M059J (cell line): Measurements from ENCODE around the gene RPS6KA4. TPM values are rescaled to one million over a fixed set of nuclear protein-coding genes. Genes with fewer than 3 reads are reported as not detected.
"Not testable (repeated sequence)": the region's sequence is repeated elsewhere in the genome, so short reads cannot be mapped to it uniquely, and the experiment has no call there.

Experiments
- DNase-seq: peaks from one replicate; pipeline ENCODE4 v3.0.0-alpha.2; 2012; ENCODE audit warnings: low read depth
- total RNA-seq: library from RNA; depleted of rRNA; stranded (reverse); fragments of >200 nt; shearing (Covaris generic); gene quantifications from 2 replicates; pipeline ENCODE4 v1.2.3, GENCODE V29; 2014

RPS6KA4 gene
- total RNA-seq, 1 experiment from 2014 or later, result 41.8 TPM

- DNase-seq, result peak; percentile 97
Observed at GRCh38 chr11:64385945-64386704, 27.2 kb downstream of the RPS6KA4 start.

GRCh38 chr11:64387916-64388315 is 29.0 kb downstream of the RPS6KA4 start:
- no peak for DNase-seq

- DNase-seq, result no peak
Observed at GRCh38 chr11:64388894-64389293, 29.9 kb downstream of the RPS6KA4 start.

GRCh38 chr11:64389851-64390250 is 30.9 kb downstream of the RPS6KA4 start:
- DNase-seq, result no peak

GRCh38 chr11:64390558-64390957 is 31.6 kb downstream of the RPS6KA4 start:
- DNase-seq, result no peak

GRCh38 chr11:64391839-64392238 is 32.9 kb downstream of the RPS6KA4 start:
- no peak for DNase-seq

- DNase-seq, result no peak
Observed at GRCh38 chr11:64395545-64396078, 36.6 kb downstream of the RPS6KA4 start.

- DNase-seq, result no peak
Observed at GRCh38 chr11:64396079-64396591, 37.2 kb downstream of the RPS6KA4 start.

GRCh38 chr11:64400102-64400501 is 41.1 kb downstream of the RPS6KA4 start:
- DNase-seq, result peak; percentile 20

- DNase-seq, result no peak
Observed at GRCh38 chr11:64400667-64401066, 41.7 kb downstream of the RPS6KA4 start.

- DNase-seq, result no peak
Observed at GRCh38 chr11:64401775-64402174, 42.8 kb downstream of the RPS6KA4 start.

GRCh38 chr11:64403106-64403505 is 44.1 kb downstream of the RPS6KA4 start:
- DNase-seq, result no peak

- no peak for DNase-seq
Observed at GRCh38 chr11:64406221-64406946, 47.4 kb downstream of the RPS6KA4 start.

- no peak for DNase-seq
Observed at GRCh38 chr11:64407221-64407620, 48.3 kb downstream of the RPS6KA4 start.

GRCh38 chr11:64407630-64408029 is 48.7 kb downstream of the RPS6KA4 start:
- no peak for DNase-seq

GRCh38 chr11:64409278-64409677 is 50.3 kb downstream of the RPS6KA4 start:
- no peak for DNase-seq

GRCh38 chr11:64409707-64410403 is 50.9 kb downstream of the RPS6KA4 start:
- DNase-seq, result no peak

- DNase-seq, result no peak
Observed at GRCh38 chr11:64410404-64410734, 51.4 kb downstream of the RPS6KA4 start.

- no peak for DNase-seq
Observed at GRCh38 chr11:64413417-64413816, 54.5 kb downstream of the RPS6KA4 start.

- DNase-seq, result no peak
Observed at GRCh38 chr11:64415286-64415685, 56.3 kb downstream of the RPS6KA4 start.

GRCh38 chr11:64415996-64416728 is 57.2 kb downstream of the RPS6KA4 start:
- DNase-seq, result no peak

- not testable (repeated sequence) for DNase-seq
Observed at GRCh38 chr11:64418233-64418632, 59.3 kb downstream of the RPS6KA4 start.
